K562 (cell line): ENCODE measurements around the gene NR1H2. TPM values are rescaled to one million over a fixed set of nuclear protein-coding genes. Genes with fewer than 3 reads are reported as not detected.

Experiments
- CSDE1 ChIP-seq, 2 experiments: fragments of 450-650 bp; IDR thresholded peaks; 2 replicates each; pipeline ENCODE4 v1.6.1; 2016; ENCODE audit warnings: mild to moderate bottlenecking in 1 of 2
- CXXC5 ChIP-seq: fragments of 250-450 bp; sonication (Bioruptor Pico); IDR thresholded peaks from 2 replicates; pipeline ENCODE4 v1.8.0; 2022; ENCODE audit warnings: inconsistent platforms, mild to moderate bottlenecking, moderate library complexity
- ELF1 ChIP-seq: fragments of 200-800 bp; sonication (Bioruptor generic); IDR thresholded peaks from 2 replicates; pipeline ENCODE4 v1.6.1; 2016; ENCODE audit warnings: missing genetic modification characterization, missing compliant biosample characterization
- FOXP1 ChIP-seq: sonication (generic); formaldehyde crosslinking; IDR thresholded peaks from 2 replicates; pipeline ENCODE4 v1.8.0; 2022; ENCODE audit warnings: mild to moderate bottlenecking, missing genetic modification reagents
- GABPB2 ChIP-seq: fragments of 250-450 bp; sonication (Bioruptor Pico); conservative IDR thresholded peaks from 2 replicates; pipeline ENCODE4 v1.5.1; 2021; ENCODE audit warnings: mild to moderate bottlenecking
- MTA3 ChIP-seq: fragments of 450-650 bp; formaldehyde crosslinking; IDR thresholded peaks from 2 replicates; pipeline ENCODE4 v1.6.1; 2017; ENCODE audit warnings: mild to moderate bottlenecking, borderline replicate concordance
- NR2C1 ChIP-seq, 2 experiments: fragments of 450-650 bp; IDR thresholded peaks; 2 replicates each; pipeline ENCODE4 v1.6.1; 2017; ENCODE audit warnings: mild to moderate bottlenecking in 2 of 2, antibody characterized with exemption in 1 of 2, inconsistent platforms in 1 of 2, missing compliant biosample characterization in 1 of 2, missing genetic modification characterization in 1 of 2
- OTX1 ChIP-seq: fragments of 450-650 bp; formaldehyde crosslinking; IDR thresholded peaks from 2 replicates; pipeline ENCODE4 v1.4.0; 2022; ENCODE audit warnings: mild to moderate bottlenecking
- RB1 ChIP-seq: fragments of 450-650 bp; IDR thresholded peaks from 2 replicates; pipeline ENCODE4 v1.6.1; 2017; ENCODE audit warnings: low read depth, mild to moderate bottlenecking
- SETDB1 ChIP-seq: IDR thresholded peaks from one replicate; pipeline ENCODE4 v1.6.1; 2012; ENCODE audit warnings: low read length, control low read depth, inconsistent platforms
- SIX5 ChIP-seq, 2 experiments: IDR thresholded peaks; 2 replicates each; pipeline ENCODE4 v1.6.1; 2011; ENCODE audit warnings: low read length in 2 of 2, borderline replicate concordance in 1 of 2, low read depth in 1 of 2, mild to moderate bottlenecking in 1 of 2, moderate library complexity in 1 of 2; ENCODE audit not compliant: insufficient read depth in 1 of 2
- SMARCB1 ChIP-seq: IDR thresholded peaks from 2 replicates; pipeline ENCODE4 v1.6.1; 2011; ENCODE audit warnings: improper control_type of control experiment, low read depth; ENCODE audit not compliant: insufficient read length
- SOX6 ChIP-seq: fragments of 450-650 bp; IDR thresholded peaks from 2 replicates; pipeline ENCODE4 v1.6.1; 2014; ENCODE audit warnings: mild to moderate bottlenecking
- YBX1 ChIP-seq: fragments of 450-650 bp; IDR thresholded peaks from 2 replicates; pipeline ENCODE4 v1.7.1; 2016; ENCODE audit warnings: mild to moderate bottlenecking
- polyA plus RNA-seq, 8 experiments: library from polyadenylated mRNA; depleted of rRNA in 4 of 8; stranded (reverse) in 5 of 8; unstranded in 3 of 8; fragments of >200 nt; fragmentation: Nextera tagmentation in 2 of 8; fragmentation: Illumina TruSeq in 1 of 8; extraction: Ambion mirVana in 2 of 8; extraction: Trizol in 1 of 8; gene quantifications; 2 replicates each; pipeline versions ENCODE4 v1.2.1 to v1.2.3, GENCODE V29; 2011 to 2014; ENCODE audit warnings: inconsistent platforms in 1 of 8, missing spikeins in 1 of 8
- total RNA-seq, 7 experiments: library from RNA; depleted of rRNA in 6 of 7; stranded (reverse); fragments of >200 nt in 6 of 7; fragmentation: Illumina TruSeq in 2 of 7; extraction: Trizol in 2 of 7; gene quantifications; 2 replicates each; pipeline versions ENCODE4 v1.2.1 to v1.2.3, GENCODE V29; 2011 to 2021; ENCODE audit warnings: low replicate concordance in 1 of 7
- TF ChIP-seq, protein P1 (sequence below): sonication (generic); formaldehyde crosslinking; IDR thresholded peaks from 2 replicates; pipeline ENCODE4 v1.8.0; 2022; ENCODE audit warnings: missing genetic modification reagents, mild to moderate bottlenecking, moderate library complexity, borderline replicate concordance
- TF ChIP-seq, protein P2 (sequence below), 2 experiments: fragments of 450-650 bp in 1 of 2; sonication (generic) in 1 of 2; formaldehyde crosslinking; conservative IDR thresholded peaks; 2 replicates each; pipeline versions ENCODE4 v1.4.0 to v1.8.1; 2020 to 2022; ENCODE audit warnings: mild to moderate bottlenecking in 1 of 2, missing genetic modification reagents in 1 of 2
- TF ChIP-seq, protein P3 (sequence below): fragments of 250-450 bp; sonication (Bioruptor Pico); IDR thresholded peaks from 2 replicates; pipeline ENCODE4 v1.9.0; 2021; ENCODE audit warnings: mild to moderate bottlenecking, inconsistent platforms
- TF ChIP-seq, protein P4 (sequence below): fragments of 250-450 bp; sonication (Bioruptor Pico); IDR thresholded peaks from 2 replicates; pipeline ENCODE4 v1.5.0; 2021
- TF ChIP-seq, protein P5 (sequence below): fragments of 450-650 bp; IDR thresholded peaks from 2 replicates; pipeline ENCODE4 v1.7.1; 2018; ENCODE audit warnings: mild to moderate bottlenecking, low read depth; ENCODE audit not compliant: partially characterized antibody

NR1H2 gene
- total and polyA plus RNA-seq, 9 of the 15 experiments (the other 6 are each of a cell fraction or from before 2014, with no cell fraction given), result 0.11 to 73.8 (median 24.0) TPM

DNA sequence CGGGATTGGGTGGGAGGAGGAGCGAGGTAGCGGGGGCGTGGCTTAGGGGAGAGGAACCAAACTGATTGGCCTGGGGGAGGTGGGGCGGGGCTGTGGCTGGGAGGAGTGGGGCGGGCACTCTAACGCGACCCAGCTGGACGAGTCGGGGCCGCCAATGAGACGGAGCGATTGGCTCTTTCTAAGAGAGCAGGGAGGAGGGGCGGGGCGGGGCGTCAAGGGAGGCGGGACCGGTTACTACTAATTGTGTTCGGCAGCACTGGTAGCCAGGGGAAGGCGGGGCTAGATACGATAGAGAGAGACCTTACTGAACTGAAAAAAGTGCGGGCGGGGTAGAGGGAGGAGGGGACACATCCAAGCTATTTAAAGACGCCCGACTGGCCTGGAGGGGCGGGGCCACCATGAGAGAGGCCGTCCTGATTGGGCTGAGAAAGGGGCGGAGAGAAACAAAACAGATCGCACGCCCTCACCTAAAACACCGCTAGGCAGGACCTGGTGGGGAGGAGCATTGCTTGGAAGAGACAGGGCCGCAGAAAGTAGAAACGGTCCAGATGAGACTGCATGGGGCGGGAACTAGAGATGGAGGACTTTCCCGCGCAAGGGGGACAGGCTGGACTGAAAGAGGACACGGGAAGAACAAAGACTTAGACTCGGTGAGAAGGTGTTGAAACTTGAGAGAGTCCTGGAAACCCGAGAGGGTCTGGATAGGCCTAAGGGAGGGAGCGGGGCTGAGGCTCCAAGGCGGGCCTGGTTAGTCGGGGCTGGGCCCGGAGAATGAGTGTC is 46.9 kb upstream of the NR1H2 start, which contains the start of gene KCNC3 (continued):
- TF ChIP-seq NR2C1 (IDR thresholded peaks at IDR 0.05), result no peak
- TF ChIP-seq NR2C1 (tag; IDR thresholded peaks at IDR 0.05), result no peak
- TF ChIP-seq GABPB2 (CRISPR knock-in tag), result 0 out of 2 replicates have a peak, but pooled peaks have one; percentile 50
- peak; percentile 67 for TF ChIP-seq FOXP1
- TF ChIP-seq CXXC5, result no peak
- peak; percentile 45; the same call in 1 of the 2 replicates for TF ChIP-seq SOX6
- 0 out of 4 replicates have a peak, but pooled peaks of 1 of the 2 experiments have one; percentile 44 for TF ChIP-seq CSDE1 (IDR thresholded peaks at IDR 0.05)
- TF ChIP-seq, protein P1, sequence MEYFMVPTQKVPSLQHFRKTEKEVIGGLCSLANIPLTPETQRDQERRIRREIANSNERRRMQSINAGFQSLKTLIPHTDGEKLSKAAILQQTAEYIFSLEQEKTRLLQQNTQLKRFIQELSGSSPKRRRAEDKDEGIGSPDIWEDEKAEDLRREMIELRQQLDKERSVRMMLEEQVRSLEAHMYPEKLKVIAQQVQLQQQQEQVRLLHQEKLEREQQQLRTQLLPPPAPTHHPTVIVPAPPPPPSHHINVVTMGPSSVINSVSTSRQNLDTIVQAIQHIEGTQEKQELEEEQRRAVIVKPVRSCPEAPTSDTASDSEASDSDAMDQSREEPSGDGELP (CRISPR knock-in tag), result peak; percentile 94
- TF ChIP-seq SIX5 (IDR thresholded peaks at IDR 0.05; ENCODE audit: borderline replicate concordance in 1 of 2, insufficient read depth in 1 of 2, low read depth in 1 of 2, low read length in 2 of 2), result no peak
- peak; percentile 62; the same call in 1 of the 2 replicates for TF ChIP-seq OTX1 (CRISPR knock-in tag)
- no peak for TF ChIP-seq YBX1
- TF ChIP-seq, protein P2, sequence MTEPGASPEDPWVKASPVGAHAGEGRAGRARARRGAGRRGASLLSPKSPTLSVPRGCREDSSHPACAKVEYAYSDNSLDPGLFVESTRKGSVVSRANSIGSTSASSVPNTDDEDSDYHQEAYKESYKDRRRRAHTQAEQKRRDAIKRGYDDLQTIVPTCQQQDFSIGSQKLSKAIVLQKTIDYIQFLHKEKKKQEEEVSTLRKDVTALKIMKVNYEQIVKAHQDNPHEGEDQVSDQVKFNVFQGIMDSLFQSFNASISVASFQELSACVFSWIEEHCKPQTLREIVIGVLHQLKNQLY (CRISPR knock-in tag; conservative IDR thresholded peaks at IDR 0.05), result peak in 1 of 2 experiments; percentile 75; a peak in 1 of 4 replicates
- TF ChIP-seq SMARCB1, result no peak
- TF ChIP-seq RB1, result peak; percentile 89
- TF ChIP-seq, protein P3, sequence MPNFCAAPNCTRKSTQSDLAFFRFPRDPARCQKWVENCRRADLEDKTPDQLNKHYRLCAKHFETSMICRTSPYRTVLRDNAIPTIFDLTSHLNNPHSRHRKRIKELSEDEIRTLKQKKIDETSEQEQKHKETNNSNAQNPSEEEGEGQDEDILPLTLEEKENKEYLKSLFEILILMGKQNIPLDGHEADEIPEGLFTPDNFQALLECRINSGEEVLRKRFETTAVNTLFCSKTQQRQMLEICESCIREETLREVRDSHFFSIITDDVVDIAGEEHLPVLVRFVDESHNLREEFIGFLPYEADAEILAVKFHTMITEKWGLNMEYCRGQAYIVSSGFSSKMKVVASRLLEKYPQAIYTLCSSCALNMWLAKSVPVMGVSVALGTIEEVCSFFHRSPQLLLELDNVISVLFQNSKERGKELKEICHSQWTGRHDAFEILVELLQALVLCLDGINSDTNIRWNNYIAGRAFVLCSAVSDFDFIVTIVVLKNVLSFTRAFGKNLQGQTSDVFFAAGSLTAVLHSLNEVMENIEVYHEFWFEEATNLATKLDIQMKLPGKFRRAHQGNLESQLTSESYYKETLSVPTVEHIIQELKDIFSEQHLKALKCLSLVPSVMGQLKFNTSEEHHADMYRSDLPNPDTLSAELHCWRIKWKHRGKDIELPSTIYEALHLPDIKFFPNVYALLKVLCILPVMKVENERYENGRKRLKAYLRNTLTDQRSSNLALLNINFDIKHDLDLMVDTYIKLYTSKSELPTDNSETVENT (CRISPR knock-in tag), result peak; percentile 4; the same call in 1 of the 2 replicates
- TF ChIP-seq, protein P4, sequence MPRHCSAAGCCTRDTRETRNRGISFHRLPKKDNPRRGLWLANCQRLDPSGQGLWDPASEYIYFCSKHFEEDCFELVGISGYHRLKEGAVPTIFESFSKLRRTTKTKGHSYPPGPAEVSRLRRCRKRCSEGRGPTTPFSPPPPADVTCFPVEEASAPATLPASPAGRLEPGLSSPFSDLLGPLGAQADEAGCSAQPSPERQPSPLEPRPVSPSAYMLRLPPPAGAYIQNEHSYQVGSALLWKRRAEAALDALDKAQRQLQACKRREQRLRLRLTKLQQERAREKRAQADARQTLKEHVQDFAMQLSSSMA (CRISPR knock-in tag), result no peak
- no peak for TF ChIP-seq SETDB1
- TF ChIP-seq MTA3, result peak; percentile 85; the same call in 1 of the 2 replicates
- TF ChIP-seq, protein P5, sequence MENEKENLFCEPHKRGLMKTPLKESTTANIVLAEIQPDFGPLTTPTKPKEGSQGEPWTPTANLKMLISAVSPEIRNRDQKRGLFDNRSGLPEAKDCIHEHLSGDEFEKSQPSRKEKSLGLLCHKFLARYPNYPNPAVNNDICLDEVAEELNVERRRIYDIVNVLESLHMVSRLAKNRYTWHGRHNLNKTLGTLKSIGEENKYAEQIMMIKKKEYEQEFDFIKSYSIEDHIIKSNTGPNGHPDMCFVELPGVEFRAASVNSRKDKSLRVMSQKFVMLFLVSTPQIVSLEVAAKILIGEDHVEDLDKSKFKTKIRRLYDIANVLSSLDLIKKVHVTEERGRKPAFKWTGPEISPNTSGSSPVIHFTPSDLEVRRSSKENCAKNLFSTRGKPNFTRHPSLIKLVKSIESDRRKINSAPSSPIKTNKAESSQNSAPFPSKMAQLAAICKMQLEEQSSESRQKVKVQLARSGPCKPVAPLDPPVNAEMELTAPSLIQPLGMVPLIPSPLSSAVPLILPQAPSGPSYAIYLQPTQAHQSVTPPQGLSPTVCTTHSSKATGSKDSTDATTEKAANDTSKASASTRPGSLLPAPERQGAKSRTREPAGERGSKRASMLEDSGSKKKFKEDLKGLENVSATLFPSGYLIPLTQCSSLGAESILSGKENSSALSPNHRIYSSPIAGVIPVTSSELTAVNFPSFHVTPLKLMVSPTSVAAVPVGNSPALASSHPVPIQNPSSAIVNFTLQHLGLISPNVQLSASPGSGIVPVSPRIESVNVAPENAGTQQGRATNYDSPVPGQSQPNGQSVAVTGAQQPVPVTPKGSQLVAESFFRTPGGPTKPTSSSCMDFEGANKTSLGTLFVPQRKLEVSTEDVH, result peak; percentile 92
- TF ChIP-seq ELF1 (tag), result no peak
